GM19395 (cell line): Measurements from ENCODE around the gene ZNF487.
"Not testable (repeated sequence)": the region's sequence is repeated elsewhere in the genome, so short reads cannot be mapped to it uniquely, and the experiment has no call there.

Experiments
- ATAC-seq: cut with Tn5 transposase; IDR thresholded peaks from one replicate; pipeline ENCODE4 v1.9.1; 2021; ENCODE audit warnings: mild to moderate bottlenecking, moderate library complexity; ENCODE audit not compliant: unreplicated experiment

The ZNF487 gene

DNA sequence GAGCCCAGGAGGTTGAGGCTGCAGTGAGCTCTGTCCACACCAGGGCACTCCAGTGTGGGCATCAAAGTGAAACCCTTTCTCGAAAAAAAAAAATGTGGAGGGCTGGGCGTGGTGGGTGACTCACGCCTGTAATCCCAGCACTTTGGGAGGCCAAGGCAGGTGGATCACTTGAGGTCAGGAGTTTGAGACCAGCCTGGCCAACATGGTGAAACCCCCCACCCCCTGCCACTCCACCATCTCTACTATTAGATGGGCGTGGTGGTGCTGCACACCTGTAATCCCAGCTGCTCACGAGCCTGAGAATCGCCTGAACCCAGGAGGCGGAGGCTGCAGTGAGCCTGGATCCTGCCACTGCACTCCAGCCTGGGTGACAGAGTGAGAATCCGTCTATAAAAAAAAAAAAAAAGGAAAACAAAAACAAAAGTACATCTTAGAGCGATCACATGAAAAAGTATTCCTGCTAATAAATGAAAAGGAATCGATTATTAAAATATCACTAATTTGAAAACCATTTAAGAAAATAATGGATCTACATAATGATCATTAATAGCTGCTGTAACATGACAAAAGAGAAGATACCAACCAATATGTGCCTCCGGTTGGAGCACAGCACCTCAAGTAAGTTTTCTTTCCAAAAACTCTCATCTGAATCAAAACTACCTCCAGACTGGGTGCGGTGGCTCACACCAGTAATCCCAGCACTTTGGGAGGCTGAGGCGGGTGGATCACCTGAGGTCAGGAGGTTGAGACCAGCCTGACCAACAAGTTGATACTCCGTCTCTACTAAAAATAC is 32.8 kb upstream of the ZNF487 start:
- no peak for ATAC-seq

DNA sequence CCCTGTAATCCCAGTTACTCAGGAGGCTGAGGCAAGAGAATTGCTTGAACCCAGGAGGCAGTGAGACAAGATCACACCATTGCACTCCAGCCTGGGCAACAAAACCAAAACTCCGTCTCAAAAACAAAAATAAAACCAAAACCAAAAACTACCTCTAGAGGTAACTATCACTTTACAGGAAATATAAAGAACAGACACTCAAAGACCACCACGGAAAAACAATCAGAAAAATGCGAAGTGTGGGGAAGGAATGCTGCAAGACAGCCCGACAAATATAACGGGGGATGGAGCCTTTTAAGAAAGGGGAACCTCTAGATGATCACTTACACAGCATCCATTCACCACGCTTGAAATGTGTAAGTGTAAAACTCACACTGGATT is 32.2 kb upstream of the ZNF487 start:
- no peak for ATAC-seq

DNA sequence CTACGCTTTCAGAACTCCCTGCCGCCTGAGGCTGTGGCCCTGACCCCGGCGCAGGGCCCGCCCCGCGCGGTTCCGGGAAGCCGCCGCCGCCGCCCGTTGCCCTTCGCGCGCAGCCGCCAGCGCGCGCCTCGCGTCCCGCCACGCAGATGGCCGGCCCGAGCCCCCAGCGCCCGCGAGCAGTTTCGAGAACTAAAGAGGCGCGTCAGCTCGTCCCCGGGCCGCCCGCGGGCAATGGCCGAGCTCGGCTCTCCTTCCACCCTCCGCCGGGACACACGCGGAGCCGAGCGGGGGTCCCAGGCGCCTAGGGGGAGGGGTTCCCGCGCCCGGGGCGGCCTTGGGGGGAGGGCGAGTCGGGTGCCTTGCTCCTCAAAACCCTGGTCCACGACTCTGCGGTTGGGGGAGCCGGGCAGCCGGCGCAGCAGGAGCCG is 29.7 kb upstream of the ZNF487 start:
- ATAC-seq = no peak

DNA sequence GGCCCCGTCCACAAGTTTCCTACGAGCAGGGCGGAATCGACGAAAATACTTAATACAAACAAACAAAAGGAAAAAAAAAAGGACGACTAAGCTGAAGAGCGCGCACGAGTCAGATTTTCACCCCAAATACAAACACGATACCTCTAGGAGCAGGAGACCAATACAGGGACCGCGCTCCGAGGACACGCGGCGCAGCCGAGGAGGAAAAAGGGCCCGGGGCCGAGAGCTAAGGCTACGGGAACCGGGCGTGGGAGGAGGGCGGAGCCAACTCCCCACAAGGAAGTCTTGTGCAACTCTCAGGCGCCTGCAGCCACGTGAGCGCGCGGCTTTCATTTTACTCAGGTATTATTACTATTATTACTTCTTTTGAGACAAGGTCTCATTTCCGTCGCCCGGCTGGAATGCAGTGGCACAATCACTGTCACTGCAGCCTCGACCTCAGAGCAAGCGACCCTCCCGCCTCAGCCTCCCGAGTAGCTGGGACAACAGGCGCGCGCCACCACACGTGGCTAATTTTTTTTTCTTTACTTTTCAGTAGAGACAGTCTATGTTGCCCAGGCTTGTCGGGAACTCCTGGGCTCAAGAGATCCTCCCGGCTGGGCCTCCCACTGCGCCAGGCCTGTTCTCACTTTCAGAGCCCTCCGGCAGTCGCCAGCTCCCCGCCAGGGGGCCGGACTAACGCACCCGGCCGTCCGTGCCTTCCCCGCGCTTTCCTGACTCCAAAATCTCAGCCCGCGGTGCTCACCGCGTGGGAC is 29.2 kb upstream of the ZNF487 start:
- peak; percentile 55 for ATAC-seq

DNA sequence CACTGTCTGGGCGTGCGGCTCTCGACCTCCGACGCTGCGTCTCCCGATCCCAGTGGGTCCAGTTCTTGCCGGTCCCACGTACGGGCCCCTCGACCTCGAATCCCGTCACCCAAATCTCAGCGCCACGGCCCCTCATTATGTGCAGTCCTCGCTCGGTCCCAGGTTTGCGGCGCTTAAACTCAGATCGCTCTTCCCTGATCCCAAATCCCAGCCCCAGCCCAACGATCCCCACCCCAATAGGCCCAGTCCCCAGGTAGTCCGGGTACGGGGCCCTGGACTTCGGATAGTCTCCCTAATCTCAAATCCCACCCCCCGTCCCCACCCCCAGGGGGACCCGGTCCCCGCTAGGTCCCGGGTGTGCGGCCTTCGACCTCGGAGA is 28.6 kb upstream of the ZNF487 start:
- ATAC-seq = peak; percentile 0

DNA sequence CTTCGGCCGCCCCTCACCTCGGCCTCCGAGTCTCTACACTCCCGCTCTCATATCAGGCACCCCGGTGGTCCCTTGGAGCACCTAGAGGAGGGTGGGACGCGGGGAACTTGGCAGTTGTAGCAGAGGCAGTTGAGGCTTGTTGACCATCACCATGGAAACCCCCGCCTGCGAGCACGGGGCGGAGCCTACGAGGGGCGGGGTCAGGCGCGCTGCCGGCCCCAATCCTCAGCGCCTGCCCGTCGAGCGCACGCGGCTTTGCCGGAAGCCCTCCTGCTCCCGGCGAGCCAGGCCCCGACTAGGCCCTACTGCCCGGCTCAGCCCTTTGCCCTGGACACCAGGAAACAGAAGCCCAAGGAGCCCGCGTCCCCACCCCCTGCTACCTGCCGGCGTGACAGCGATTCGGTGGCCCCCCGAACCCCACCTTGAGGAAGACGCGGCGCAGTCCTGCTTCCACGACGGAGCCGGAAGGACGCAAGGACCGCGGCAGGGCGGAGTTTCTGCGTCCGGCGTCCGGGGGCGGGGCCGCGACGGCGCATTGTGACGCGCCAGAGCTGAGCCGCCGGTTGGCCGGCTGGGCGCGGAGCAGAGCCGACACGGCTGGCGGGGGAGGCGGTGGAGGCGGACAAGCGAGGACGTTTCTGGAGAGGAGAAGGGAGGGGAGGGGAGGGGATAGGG is 28.1 kb upstream of the ZNF487 start, which contains the start of gene HNRNPF:
HNRNPF (minus strand) TSS at position 477 of the 675 bp plus-strand sequence. CDS start 21,302 bp downstream, outside the sequence.
- ATAC-seq = peak; percentile 69

DNA sequence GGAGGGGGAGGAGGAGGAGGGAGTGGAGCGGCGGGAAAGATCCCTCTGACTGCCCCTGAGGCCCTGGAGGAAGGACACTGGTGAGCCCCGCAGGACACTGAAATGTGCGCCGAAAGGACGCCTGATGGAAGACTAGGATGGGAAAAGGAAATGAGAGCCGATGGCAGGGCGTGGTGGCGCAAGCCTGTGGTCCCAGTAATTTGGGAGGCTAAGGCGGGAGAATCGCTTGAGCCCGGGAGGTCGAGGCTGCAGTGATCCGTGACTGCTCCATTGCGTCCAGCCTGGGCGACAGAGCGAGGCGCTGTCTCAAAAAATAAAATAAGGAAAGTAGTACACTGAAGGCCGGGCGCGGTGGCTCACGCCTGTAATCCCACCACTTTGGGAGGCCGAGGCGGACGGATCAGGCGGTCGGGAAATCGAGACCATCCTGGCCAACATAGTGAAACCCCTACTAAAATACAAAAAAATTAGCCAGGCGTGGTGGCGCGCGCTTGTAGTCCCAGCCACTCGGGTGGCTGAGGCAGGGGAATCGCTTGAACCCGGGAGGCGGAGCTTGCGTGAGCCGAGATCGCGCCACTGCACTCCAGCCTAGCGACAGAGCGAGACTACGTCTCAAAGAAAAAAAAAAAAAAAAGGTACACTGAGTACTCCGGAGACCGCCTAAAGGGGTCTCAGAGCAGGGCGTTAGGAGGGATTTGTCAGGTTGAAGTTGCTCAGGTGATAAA is 27.4 kb upstream of the ZNF487 start:
- peak; percentile 0 for ATAC-seq

DNA sequence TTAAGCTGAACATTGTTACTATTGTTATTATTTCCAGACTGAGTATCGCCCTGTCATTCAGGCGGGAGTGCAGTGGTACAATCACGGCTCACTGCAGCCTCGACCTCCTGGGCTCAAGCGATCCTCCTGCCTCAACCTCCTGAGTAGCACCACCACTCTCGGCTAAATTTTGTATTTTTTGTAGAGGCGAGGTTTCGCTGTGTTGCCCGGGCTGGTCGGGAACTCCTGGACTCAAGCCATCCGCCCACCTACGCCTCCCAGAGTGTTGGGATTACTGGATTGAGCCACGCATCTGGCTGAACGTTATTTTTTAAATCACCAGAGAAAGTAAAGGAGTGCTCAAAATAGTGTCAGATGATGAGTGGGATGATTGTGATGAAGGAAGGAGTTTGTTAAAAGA is 26.6 kb upstream of the ZNF487 start:
- ATAC-seq = no peak

DNA sequence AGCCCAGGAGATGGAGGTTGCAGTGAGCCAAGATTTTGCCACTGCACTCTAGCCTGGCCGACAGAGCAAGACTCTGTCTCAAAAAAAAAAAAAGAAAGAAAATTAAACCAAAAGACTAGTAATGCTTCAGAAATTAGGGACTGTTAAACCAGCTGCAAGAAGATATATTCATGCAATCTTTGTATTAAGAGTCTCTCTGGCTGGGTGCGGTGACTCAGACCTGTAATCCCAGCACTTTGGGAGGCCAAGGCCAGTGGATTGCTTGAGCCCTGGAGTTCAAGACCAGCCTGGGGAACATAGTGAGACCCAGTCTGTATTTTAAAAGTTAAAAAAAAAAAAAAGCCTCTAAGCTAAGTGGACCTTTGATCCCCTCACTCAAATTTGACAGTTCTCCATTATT is 25.4 kb upstream of the ZNF487 start:
- ATAC-seq = no peak

DNA sequence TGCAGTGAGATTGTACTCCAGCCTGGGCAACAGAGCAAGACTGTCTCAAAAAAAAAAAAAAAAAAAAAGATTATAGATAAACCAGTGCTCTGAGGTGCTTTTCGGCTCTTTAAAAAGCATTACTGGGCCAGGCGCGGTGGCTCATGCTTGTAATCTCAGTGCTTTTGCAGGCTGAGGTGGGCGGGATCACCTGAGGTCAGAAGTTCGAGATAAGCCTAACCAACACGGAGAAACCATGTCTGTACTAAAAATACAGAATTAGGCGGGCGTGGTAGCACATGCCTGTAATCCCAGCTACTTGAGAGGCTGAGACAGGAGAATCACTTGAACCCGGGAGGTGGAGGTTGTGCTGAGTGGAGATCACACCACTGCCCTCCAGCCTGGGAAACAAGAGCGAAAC is 21.4 kb upstream of the ZNF487 start:
- no peak for ATAC-seq

DNA sequence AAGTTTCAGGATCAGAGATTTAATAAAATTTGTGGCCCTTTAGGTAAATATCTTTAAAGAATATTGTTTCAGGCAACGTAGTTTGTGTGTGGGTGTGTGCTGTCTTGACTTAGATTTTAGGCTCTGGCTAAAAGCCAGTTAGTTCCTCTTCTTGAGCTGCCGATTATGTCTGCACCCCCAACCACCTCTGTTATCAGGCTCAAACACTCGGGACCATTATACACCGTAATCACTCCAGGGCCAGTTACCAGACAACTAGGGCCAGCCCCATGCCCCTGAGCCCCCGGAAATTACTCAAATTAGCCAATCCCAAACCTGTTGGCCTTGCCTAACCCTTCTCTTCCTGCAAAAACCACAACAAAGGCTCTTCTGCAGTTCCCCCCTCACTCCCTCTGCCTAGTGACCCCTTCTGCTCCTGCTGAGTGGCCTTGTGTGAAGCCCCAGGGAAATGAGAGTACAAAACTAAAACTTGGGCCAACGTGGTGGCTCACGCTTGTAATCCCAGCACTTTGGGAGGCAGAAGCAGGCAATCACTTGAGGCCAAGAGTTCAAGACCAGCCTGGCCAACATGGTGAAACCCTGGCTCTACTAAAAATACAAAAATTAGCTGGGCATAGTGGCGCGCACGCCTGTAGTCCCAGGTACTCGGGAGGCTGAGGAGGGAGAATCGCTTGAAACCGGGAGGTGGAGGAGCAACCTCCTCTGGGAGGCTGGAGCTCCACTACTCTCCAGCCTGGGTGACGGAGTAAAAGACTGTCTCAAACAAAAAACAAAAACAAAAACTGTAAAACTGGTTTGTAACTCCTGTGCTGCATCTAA is 18.8 kb upstream of the ZNF487 start:
- peak; percentile 22 for ATAC-seq

DNA sequence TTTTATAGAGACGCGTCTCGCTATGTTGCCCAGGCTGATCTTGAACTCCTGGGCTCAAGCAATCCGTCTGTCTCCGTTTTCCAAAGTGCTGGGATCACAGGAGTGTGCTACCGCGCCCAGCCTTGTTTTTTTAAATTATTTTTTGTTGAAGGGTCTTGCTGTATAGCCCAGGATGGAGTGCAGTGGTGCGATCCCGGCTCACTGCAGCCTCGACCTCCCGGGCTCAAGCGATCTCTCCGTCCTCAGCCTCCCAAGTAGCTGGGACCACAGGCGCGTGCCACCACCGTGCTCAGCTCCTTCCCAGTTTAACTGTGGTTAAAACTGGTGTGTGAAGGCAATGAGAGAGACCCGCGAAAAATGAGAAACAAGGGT is 16.9 kb upstream of the ZNF487 start:
- no peak for ATAC-seq

DNA sequence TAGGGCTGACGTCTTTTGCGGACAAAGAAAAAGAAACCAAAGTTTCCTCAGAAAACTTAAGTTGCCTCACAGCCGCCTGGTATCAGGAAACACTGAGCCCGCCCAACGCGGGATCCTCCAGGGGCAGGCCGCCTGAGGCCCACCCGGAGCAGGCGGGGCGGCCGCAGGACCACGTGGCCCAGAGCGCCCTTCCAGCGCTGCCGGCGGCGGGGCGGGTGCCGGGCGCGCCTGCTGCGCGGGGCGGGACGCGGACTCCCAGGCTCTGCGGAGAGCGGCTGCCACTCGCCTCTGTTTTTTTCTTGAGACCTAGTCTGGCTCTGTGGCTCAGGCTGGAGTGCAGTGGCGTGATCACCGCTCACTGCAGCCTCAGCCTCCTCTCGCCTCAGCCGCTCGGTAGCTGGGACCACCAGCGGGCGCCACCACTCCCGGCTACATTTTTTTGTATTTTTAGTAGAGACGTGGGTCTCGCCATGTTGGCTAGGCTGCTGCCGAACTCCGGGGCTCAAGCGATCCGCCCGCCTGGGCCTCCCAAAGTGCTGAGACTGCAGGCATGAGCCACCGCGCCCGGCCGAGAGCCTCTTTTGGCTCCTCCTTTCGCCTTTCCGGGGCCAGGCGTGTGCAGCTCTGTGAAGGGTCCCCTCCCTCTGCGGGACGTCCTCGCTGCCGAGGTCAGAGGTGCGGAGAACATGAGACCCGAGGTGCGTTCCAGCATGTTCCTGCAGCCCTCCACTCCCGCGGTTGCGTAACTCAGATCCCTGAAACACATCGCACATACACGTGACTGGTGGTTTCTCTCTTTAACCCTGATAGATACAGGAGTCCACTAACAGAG is 16.3 kb upstream of the ZNF487 start:
- ATAC-seq = peak; percentile 84

DNA sequence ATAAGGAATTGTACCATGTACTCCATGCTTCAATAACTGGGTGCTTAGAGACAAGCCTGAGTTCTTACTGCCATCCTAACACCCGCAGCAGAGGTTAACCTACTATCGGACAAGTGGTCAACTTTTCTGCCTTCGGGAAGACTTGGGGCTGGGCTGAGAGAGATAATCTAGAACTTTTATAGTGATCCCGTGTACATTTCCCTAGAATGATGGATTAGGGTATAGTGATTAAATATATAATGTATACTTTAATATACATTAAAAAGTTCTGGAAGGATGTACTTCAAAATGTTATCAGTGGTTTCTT is 15.8 kb upstream of the ZNF487 start:
- peak; percentile 11 for ATAC-seq

DNA sequence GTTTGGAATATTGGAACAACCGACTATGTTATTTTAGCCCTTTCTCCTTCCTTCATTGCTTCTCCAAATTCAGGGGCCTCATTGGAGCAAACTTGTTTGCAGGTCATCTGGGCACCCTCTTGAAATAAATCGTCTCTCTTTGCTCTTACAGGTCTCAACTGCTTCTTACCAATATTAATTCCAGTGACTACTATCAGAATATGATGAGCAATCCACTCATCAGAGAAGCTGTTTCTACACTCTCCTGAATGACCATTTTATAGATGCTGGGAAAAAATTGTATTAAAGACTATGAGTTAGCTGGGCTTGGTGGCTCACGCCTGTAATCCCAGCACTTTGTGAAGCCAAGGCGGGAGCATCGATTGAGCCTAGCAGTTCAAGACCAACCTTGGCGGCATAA is 15.4 kb upstream of the ZNF487 start:
- no peak for ATAC-seq

DNA sequence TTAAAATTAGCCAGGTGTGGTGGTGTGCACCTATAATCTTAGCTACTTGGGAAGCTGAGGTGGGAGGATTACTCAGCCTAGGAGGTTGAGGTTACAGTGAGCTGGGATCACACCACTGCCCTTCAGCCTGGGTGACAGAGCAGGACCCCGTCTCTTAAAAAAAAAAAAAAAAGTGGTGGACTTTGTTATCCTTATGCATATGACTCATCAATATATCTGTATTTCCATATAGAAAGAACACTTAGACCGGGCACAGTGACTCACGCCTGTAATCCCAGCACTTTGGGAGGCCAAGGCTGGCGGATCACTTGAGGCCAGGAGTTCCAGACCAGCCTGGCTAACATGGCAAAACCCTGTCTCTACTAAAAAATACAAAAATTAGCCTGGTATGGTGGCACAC is 15.0 kb upstream of the ZNF487 start:
- ATAC-seq = not testable (repeated sequence)

DNA sequence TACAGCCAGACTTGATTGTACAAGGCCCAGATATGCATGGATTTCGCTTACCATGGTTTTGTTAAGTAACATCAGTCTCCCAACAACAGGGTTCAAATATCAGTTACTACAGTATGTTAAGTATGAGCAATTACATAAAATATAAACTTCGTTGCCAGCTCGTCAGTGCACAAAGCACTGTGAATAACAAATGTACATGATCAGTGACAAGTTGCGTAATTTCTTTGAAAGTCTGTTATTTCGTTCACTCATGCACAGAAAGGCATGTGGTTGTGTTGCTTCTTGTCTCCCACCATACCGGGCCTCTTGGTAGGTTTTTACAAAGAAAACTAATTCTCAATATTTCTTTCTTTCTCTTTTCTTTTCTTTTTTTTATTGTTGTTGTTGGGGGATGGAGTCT is 12.5 kb upstream of the ZNF487 start:
- ATAC-seq = no peak

DNA sequence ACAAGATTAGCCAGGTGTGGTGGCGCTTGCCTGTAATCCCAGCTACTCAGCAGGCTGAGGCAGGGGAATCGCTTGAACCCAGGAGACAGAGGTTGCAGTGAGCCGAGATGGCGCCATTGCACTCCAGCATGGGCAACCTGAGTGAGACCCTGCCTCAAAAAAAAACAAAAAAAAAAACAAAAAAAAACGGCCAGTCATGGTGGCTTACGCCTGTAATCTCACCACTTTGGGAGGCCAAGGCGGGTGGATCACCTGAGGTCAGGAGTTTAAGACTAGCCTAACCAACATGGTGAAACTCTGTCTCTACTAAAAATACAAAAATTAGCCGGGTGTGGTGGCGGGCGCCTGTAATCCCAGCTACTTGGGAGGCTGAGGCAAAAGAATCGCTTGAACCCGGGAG is 10.4 kb upstream of the ZNF487 start:
- ATAC-seq = not testable (repeated sequence)

DNA sequence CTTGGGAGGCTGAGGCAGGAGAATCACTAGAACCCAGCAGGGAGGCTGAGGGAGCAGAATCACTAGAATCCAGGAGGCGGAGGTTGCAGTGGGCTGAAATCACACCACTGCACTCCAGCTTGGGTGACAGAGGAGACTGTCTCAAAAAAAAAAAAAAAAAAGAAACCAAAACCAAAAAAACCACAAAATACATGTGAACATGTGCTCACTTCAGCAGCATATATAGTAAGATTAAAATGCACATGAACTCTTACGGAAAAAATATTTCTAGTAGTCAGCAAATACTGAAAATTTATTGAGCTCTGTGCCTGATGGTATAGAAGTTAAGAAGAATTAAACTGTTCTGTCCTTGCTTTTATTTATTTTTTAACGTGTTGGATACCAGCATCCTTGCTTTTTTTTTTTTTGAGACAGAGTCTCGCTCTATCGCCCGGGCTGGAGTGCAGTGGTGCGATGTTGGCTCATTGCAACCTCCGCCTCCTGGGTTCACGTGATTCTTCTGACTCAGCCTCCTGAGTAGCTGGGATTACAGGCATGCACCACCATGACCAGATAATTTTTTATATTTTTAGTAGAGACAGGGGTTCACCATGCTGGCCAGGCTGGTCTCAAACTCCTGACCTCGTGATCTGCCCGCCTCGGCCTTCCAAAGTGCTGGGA is 9.6 kb upstream of the ZNF487 start:
- ATAC-seq = peak; percentile 86
